Hippocampal formation (tissue), 2 donors: ENCODE measurements around the gene TRIM64C.
"Not testable (repeated sequence)": the region's sequence is repeated elsewhere in the genome, so short reads cannot be mapped to it uniquely, and the experiment has no call there.

Experiments
- DNase-seq, 2 donors: peaks; one replicate each; lab custom pipeline; 2025; lab: John Stamatoyannopoulos, UW

Gene TRIM64C, protein sequence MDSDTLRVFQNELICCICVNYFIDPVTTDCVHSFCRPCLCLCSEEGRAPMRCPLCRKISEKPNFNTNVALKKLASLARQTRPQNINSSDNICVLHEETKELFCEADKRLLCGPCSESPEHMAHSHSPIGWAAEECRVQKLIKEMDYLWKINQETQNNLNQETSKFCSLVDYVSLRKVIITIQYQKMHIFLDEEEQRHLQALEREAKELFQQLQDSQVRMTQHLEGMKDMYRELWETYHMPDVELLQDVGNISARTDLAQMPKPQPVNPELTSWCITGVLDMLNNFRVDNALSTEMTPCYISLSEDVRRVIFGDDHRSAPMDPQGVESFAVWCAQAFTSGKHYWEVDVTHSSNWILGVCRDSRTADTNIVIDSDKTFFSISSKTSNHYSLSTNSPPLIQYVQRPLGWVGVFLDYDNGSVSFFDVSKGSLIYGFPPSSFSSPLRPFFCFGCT

DNA sequence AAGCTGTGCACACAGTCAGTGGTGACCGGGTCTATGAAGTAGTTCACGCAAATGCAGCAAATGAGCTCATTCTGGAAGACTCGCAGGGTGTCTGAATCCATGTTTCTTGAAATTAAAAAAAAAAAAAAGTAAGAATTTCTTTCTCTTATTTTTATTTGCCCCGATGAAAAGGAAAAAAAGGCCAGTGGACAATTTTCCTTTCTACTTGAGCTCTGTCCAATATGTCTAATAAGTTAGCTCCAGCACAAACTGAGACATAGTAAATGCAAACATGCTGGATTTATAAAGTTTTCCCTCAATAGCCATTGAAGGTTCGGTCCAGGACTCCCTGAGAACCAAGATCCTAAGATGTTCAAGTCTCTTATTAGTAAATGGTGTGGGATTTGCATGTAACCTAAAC is at the start of gene TRIM64C:
TSS of gene TRIM64C (minus strand) at position 101 of the 400 bp plus-strand sequence. CDS start at position 101, 0 bp downstream.
- not testable (repeated sequence) for DNase-seq

DNA sequence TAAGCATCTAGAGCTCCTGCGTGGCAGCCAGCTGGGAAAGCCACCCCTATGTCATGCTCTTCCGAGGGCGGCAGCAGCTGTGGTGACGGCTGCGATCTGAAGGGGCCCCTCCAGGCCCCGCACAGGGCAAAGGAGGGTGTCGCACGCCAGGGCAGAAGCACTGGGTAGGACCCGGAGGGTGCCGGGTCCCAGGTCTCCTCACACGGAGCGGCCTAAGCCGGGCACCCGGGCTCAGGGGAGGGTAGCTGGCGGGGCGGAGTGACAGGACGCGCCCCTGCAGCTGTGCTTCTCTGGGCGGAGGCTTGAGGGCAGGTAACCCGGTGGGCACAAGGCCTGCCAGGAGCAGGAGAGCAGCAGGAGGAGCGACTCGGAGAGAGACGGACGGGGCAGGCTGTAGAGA is 43.4 kb upstream of the TRIM64C start:
- not testable (repeated sequence) for DNase-seq

DNA sequence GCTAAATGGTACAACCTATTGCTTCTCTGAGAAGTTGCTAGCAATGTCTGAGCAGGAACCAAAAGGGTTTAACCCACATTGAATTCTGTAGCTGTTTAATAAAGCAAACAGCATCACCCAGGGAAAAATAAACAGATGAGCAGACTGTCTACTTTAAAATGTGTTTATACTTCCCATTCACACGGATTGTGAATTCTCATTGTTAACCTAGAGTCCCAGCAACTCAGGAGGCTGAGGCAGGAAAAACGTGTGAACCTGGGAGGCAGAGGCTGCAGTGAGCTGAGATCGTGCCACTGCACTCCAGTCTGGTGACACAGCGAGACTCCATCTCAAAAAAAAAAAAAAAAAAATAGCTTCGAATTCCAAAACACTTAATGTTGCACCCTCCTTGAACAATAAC is 11.0 kb upstream of the TRIM64C start:
- not testable (repeated sequence) for DNase-seq

DNA sequence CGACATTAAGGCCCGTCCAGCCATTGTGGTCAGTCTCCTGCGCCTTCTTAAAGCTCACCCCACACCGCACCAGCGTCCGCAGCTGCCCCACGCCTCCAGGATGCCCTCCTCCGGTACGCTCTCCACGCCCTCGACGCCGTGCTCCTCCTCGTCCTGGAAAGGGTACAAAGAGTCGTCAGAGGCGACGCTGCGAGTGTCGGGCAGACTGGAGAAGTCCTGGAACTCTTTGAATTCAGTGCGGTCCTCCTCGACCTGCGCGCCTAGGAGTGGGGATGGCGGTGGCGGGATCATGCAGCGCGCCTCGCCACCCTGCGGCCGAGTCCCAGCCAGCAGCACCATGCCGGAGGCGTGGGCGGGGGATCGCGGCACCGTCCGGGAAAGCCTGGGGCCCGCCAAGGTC is 9.1 kb downstream of the TRIM64C start:
- DNase-seq, result not testable (repeated sequence)

DNA sequence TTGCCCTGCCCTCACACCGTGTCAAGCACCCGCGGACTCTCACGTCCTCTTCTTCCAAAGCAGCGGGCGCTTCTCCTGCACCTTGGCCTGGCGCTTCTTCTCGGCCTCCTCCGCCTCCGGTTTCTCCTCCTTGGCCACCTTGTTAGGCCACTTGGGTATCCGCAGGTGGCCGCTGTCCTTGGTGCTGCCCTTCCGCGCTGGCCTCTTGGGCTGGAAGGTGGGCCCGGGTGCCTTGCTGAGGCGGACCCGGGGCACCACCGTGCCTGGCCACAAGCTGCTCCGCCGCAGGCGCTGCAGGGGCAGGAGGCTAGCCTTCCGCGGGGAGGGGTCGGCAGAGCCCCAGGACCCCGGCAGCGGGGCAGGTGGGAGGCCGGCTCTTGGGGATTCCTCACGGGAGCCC is 10.7 kb downstream of the TRIM64C start:
- DNase-seq, result not testable (repeated sequence)

DNA sequence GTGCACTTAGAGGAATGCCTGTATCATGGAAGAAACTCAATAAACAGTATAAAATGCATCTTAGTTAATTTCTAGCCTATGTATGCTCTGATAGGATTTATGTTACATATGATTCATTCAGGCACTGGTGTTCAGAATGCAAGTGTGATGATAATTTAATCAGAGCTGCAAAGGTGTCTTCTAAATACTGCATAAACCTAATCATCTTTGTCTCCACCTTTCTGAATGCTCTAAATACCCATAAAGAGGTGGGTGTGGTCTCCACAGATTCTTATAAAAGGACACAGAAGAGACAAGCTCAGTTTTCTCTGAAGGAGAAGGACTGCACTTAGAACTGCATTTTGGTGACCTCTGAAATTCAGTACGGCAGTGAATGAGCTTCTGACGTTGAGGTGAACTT is 30.4 kb downstream of the TRIM64C start, which contains the start of gene TRIM49B:
TSS of gene TRIM49B (plus strand) at position 301 of the 400 bp plus-strand sequence. CDS start 2,777 bp downstream, outside the sequence.
- DNase-seq, result not testable (repeated sequence)
